ENCODE results near the gene TCF7L1. TPM values are rescaled to one million over a fixed set of nuclear protein-coding genes. Genes with fewer than 3 reads are reported as not detected.

TCF7L1 gene
- total and polyA plus RNA-seq, 9 of the 15 experiments (the other 6 are each of a cell fraction or from before 2014, with no cell fraction given), result 0.03 to 0.11 (median 0.07) TPM; not detected in 5

DNA sequence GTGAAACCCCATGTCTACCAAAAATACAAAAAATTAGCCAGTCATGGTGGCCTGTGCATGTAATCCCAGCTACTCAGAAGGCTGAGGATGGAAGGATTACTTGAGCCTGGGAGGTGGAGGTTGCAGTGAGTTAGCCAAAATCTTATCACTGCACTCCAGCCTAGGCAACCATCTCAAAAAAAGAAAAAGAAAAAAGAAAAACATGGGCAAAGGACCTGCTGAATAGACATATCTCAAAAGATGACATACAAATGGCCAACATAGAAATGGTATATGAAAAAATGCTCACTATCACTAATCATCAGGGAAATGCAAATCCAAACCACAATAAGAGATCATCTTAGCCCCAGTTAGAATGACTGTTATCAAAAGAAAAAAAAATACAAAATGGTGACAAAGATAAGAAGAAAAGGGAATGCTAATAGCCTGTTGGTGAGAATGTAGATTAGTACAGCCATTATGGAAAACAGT lies 196.0 kb downstream of the TCF7L1 start (continued):
- no peak for TF ChIP-seq ZZZ3 (IDR thresholded peaks at IDR 0.05)
- TF ChIP-seq HNRNPUL1 (IDR thresholded peaks at IDR 0.05; ENCODE audit: low read length), result no peak
- TF ChIP-seq ZNF76 (CRISPR knock-in tag; IDR thresholded peaks at IDR 0.05; ENCODE audit: borderline replicate concordance), result no peak
- TF ChIP-seq HMG20A (CRISPR knock-in tag; conservative IDR thresholded peaks at IDR 0.05), result no peak
- TF ChIP-seq ZNF124 (CRISPR knock-in tag; IDR thresholded peaks at IDR 0.05), result no peak
- TF ChIP-seq MAFG (tag; conservative IDR thresholded peaks at IDR 0.05), result peak; percentile 98
- TF ChIP-seq, protein P1, sequence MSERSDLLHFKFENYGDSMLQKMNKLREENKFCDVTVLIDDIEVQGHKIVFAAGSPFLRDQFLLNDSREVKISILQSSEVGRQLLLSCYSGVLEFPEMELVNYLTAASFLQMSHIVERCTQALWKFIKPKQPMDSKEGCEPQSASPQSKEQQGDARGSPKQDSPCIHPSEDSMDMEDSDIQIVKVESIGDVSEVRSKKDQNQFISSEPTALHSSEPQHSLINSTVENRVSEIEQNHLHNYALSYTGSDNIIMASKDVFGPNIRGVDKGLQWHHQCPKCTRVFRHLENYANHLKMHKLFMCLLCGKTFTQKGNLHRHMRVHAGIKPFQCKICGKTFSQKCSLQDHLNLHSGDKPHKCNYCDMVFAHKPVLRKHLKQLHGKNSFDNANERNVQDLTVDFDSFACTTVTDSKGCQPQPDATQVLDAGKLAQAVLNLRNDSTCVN (CRISPR knock-in tag; IDR thresholded peaks at IDR 0.05), result no peak
- no peak for TF ChIP-seq KLF1 (tag; IDR thresholded peaks at IDR 0.05)
- TF ChIP-seq PHB2 (IDR thresholded peaks at IDR 0.05; ENCODE audit: low read depth), result peak; percentile 59; the same call in 1 of the 2 replicates
- no peak for TF ChIP-seq ZNF146 (CRISPR knock-in tag; IDR thresholded peaks at IDR 0.05; ENCODE audit: unreplicated experiment)
- no peak for TF ChIP-seq PTTG1 (tag; IDR thresholded peaks at IDR 0.05; ENCODE audit: low read depth)
- no peak for TF ChIP-seq ZBTB17 (CRISPR knock-in tag; IDR thresholded peaks at IDR 0.05)
- no peak for TF ChIP-seq SMAD4 (CRISPR knock-in tag; conservative IDR thresholded peaks at IDR 0.05)
- TF ChIP-seq, protein P2, sequence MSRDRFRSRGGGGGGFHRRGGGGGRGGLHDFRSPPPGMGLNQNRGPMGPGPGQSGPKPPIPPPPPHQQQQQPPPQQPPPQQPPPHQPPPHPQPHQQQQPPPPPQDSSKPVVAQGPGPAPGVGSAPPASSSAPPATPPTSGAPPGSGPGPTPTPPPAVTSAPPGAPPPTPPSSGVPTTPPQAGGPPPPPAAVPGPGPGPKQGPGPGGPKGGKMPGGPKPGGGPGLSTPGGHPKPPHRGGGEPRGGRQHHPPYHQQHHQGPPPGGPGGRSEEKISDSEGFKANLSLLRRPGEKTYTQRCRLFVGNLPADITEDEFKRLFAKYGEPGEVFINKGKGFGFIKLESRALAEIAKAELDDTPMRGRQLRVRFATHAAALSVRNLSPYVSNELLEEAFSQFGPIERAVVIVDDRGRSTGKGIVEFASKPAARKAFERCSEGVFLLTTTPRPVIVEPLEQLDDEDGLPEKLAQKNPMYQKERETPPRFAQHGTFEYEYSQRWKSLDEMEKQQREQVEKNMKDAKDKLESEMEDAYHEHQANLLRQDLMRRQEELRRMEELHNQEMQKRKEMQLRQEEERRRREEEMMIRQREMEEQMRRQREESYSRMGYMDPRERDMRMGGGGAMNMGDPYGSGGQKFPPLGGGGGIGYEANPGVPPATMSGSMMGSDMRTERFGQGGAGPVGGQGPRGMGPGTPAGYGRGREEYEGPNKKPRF (IDR thresholded peaks at IDR 0.05; ENCODE audit: low read depth, low read length), result no peak
- 0 out of 2 replicates have a peak, but pooled peaks have one; percentile 21 for TF ChIP-seq GATAD2A (IDR thresholded peaks at IDR 0.05)
- TF ChIP-seq SAFB (IDR thresholded peaks at IDR 0.05; ENCODE audit: borderline replicate concordance, low read depth, low read length), result no peak
- peak; percentile 71; the same call in 1 of the 2 replicates for TF ChIP-seq HLTF (IDR thresholded peaks at IDR 0.05)
- TF ChIP-seq, protein P3, sequence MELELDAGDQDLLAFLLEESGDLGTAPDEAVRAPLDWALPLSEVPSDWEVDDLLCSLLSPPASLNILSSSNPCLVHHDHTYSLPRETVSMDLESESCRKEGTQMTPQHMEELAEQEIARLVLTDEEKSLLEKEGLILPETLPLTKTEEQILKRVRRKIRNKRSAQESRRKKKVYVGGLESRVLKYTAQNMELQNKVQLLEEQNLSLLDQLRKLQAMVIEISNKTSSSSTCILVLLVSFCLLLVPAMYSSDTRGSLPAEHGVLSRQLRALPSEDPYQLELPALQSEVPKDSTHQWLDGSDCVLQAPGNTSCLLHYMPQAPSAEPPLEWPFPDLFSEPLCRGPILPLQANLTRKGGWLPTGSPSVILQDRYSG (tag; conservative IDR thresholded peaks at IDR 0.05; ENCODE audit: low read depth), result no peak
- TF ChIP-seq HDAC3 (IDR thresholded peaks at IDR 0.05; ENCODE audit: borderline replicate concordance, partially characterized antibody), result peak; percentile 46
- no peak for TF ChIP-seq U2AF2 (optimal IDR thresholded peaks at IDR 0.05; ENCODE audit: low read depth, low read length)
- TF ChIP-seq ZNF79 (CRISPR knock-in tag; IDR thresholded peaks at IDR 0.05; ENCODE audit: low read depth), result no peak
- TF ChIP-seq, protein P4, sequence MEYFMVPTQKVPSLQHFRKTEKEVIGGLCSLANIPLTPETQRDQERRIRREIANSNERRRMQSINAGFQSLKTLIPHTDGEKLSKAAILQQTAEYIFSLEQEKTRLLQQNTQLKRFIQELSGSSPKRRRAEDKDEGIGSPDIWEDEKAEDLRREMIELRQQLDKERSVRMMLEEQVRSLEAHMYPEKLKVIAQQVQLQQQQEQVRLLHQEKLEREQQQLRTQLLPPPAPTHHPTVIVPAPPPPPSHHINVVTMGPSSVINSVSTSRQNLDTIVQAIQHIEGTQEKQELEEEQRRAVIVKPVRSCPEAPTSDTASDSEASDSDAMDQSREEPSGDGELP (CRISPR knock-in tag; IDR thresholded peaks at IDR 0.05; ENCODE audit: borderline replicate concordance), result no peak
- no peak for TF ChIP-seq CHCHD3 (CRISPR knock-in tag; IDR thresholded peaks at IDR 0.05)
- no peak for TF ChIP-seq KLF6 (CRISPR knock-in tag; IDR thresholded peaks at IDR 0.05; ENCODE audit: borderline replicate concordance)
- no peak for TF ChIP-seq ETS2 (tag; IDR thresholded peaks at IDR 0.05; ENCODE audit: borderline replicate concordance, poor library complexity, severe bottlenecking)

Data from K562 (cell line).